Measurements from ENCODE around the gene NOXA1.

GRCh38 chr9:137434498-137435380, 11.5 kb downstream of the NOXA1 start:
- TF ChIP-seq CTCF (IDR thresholded peaks at IDR 0.05): no peak
- TF ChIP-seq POLR2A (IDR thresholded peaks at IDR 0.05): no peak
- no peak for TF ChIP-seq POLR2AphosphoS5 (IDR thresholded peaks at IDR 0.05)
